Neutrophil (primary cell): ENCODE data around the gene SPX.

Source experiments
- H3K27ac ChIP-seq: fragments of 200-600 bp; sonication (generic); 2 replicates; pipeline ENCODE4 v1.5.1; 2016; ENCODE audit warnings: mild to moderate bottlenecking, moderate library complexity
- H3K27me3 ChIP-seq: fragments of 200-600 bp; sonication (generic); 2 replicates; pipeline ENCODE4 v1.6.0; 2016; ENCODE audit warnings: mild to moderate bottlenecking
- H3K36me3 ChIP-seq: fragments of 200-600 bp; sonication (generic); 2 replicates; pipeline ENCODE4 v1.5.1; 2017
- H3K4me1 ChIP-seq, 2 experiments: fragments of 200-600 bp in 1 of 2; sonication (generic) in 1 of 2; 1 replicate in 1 of 2; 2 replicates in 1 of 2; pipeline versions ENCODE4 v1.5.1 to v1.6.1; 2013 to 2016; ENCODE audit warnings: low read depth in 1 of 2, low read length in 1 of 2, mild to moderate bottlenecking in 1 of 2, moderate library complexity in 1 of 2; ENCODE audit not compliant: control insufficient read depth in 1 of 2, insufficient read depth in 1 of 2
- H3K4me3 ChIP-seq, 2 experiments: fragments of 200-600 bp in 1 of 2; sonication (generic) in 1 of 2; 1 replicate in 1 of 2; 2 replicates in 1 of 2; pipeline ENCODE4 v1.5.1; 2013 to 2016; ENCODE audit warnings: low read depth in 1 of 2, low read length in 1 of 2, mild to moderate bottlenecking in 1 of 2, moderate library complexity in 1 of 2
- H3K9me3 ChIP-seq: fragments of 200-600 bp; sonication (generic); 2 replicates; pipeline ENCODE4 v1.5.1; 2016
- TF ChIP-seq, protein P1 (sequence below): fragments of 200-600 bp; sonication (generic); IDR thresholded peaks from 2 replicates; pipeline ENCODE4 v1.5.1; 2016; ENCODE audit warnings: antibody characterized with exemption

Gene SPX

DNA sequence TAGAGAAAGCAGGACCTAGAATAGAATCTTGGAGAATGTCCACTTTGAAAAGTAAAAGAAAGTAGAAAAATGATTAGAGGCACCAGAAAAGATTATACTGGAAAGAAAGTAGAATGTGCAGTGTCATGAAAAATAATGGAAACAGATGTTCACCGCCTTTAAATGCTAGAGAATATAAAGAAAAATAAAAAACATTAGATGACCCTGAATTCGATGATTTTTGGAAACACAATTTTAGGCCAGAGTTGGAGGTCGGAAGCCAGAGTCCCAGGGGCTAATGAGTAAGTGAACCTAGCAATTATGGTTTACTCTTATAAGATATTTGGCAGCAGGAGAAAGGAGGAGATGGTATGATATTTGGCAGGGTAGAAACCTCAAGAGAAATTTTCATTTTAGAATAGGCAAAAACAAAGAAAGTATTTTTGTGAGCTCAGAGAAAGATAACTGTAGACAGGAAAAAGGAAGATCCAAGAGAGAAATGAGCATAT, 40.9 kb downstream of the SPX start:
- Histone ChIP-seq H3K9me3 (no peaks in the 10 kb centered on the region), H3K4me1 (no peaks in the 10 kb centered on the region), H3K4me3 (no peak overlapping the region), H3K27me3 (no peaks in the 10 kb centered on the region), H3K27ac (no peak overlapping the region), H3K36me3 (no peaks in the 10 kb centered on the region)
- TF ChIP-seq, protein P1, sequence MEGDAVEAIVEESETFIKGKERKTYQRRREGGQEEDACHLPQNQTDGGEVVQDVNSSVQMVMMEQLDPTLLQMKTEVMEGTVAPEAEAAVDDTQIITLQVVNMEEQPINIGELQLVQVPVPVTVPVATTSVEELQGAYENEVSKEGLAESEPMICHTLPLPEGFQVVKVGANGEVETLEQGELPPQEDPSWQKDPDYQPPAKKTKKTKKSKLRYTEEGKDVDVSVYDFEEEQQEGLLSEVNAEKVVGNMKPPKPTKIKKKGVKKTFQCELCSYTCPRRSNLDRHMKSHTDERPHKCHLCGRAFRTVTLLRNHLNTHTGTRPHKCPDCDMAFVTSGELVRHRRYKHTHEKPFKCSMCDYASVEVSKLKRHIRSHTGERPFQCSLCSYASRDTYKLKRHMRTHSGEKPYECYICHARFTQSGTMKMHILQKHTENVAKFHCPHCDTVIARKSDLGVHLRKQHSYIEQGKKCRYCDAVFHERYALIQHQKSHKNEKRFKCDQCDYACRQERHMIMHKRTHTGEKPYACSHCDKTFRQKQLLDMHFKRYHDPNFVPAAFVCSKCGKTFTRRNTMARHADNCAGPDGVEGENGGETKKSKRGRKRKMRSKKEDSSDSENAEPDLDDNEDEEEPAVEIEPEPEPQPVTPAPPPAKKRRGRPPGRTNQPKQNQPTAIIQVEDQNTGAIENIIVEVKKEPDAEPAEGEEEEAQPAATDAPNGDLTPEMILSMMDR: no peak

DNA sequence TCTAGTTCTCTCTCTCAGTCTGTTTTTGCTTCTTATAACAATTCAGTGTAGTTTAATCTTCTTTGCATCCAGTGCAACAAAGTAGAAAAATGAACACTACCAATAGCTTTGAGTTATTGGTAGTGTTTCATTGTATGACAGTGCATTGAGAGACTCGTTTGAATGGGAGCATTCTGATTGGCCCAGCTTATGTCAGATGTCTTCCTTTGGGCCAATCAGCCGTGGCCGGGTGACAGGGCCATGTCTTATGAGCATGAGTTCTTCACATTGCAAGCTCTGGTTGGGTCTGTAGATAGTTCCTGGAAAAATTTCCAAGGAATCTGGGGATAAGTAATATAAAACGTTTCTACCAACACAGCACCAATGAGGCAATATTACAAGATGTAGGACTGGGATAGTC, 42.0 kb downstream of the SPX start:
- H3K27me3 ChIP-seq: no peaks in the 10 kb centered on the region
- no peaks in the 10 kb centered on the region for H3K4me1 ChIP-seq
- no peak overlapping the region for H3K4me3 ChIP-seq
- H3K36me3 ChIP-seq: no peaks in the 10 kb centered on the region
- no peaks in the 10 kb centered on the region for H3K9me3 ChIP-seq
- TF ChIP-seq, protein P1: no peak
- H3K27ac ChIP-seq: no peak overlapping the region

- Histone ChIP-seq H3K9me3 (no peaks in the 10 kb centered on the region), H3K36me3 (no peaks in the 10 kb centered on the region), H3K4me3 (no peak overlapping the region), H3K27ac (no peak overlapping the region), H3K27me3 (no peaks in the 10 kb centered on the region), H3K4me1 (no peaks in the 10 kb centered on the region)
- TF ChIP-seq, protein P1: no peak
Observed at GRCh38 chr12:21571046-21571445, 45.0 kb downstream of the SPX start.

DNA sequence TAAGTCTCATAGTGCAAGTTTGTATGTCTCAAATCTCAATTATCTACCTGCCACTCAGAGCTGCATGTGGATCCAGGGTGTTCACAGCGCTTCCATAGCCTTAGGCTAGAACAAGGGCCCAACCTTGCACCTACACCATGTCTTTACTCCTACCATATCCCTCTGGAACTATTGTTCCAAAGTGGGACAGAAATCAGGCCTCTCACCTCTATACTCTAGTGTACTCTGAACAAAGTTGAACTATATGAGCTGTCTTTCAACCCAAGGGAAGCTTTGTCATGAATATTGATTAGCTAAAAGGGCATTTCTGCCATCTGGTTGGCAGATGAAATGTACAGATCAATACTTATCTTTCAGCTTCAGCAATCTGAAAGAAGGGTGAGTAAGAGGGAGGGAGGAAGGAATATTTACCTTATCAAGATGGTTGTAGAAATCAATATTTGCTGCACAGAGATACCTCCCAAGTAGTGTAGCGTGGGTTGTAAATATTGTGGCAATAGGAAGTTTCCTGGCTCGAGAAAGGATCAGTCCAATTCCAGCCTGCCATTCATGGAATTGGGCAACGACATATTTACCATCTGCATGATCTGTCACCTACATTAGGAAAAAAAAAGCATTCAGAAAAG, 47.8 kb downstream of the SPX start:
- H3K27me3 ChIP-seq: no peaks in the 10 kb centered on the region
- H3K9me3 ChIP-seq: no peaks in the 10 kb centered on the region
- no peaks in the 10 kb centered on the region for H3K36me3 ChIP-seq
- H3K4me3 ChIP-seq: no peak overlapping the region
- H3K4me1 ChIP-seq: no peaks in the 10 kb centered on the region
- H3K27ac ChIP-seq: no peak overlapping the region
- TF ChIP-seq, protein P1: no peak

GRCh38 chr12:21576431-21576830, 50.3 kb downstream of the SPX start:
- H3K27me3 ChIP-seq: no peaks in the 10 kb centered on the region
- no peaks in the 10 kb centered on the region for H3K36me3 ChIP-seq
- H3K27ac ChIP-seq: no peak overlapping the region
- no peak overlapping the region for H3K4me3 ChIP-seq
- H3K4me1 ChIP-seq: no peaks in the 10 kb centered on the region
- TF ChIP-seq, protein P1: no peak
- H3K9me3 ChIP-seq: no peaks in the 10 kb centered on the region

- no peak overlapping the region for H3K27ac ChIP-seq
Observed at GRCh38 chr12:21577516-21577915, 51.4 kb downstream of the SPX start.

More at GRCh38 chr12:21577516-21577915, 51.4 kb downstream of the SPX start:
- TF ChIP-seq, protein P1: no peak
- no peaks in the 10 kb centered on the region for H3K36me3 ChIP-seq
- no peaks in the 10 kb centered on the region for H3K9me3 ChIP-seq
- H3K4me3 ChIP-seq: no peak overlapping the region
- H3K4me1 ChIP-seq: no peaks in the 10 kb centered on the region
- no peaks in the 10 kb centered on the region for H3K27me3 ChIP-seq
